Naive thymus-derived CD4-positive, alpha-beta T cell (primary cell): ENCODE data around the gene SART1. TPM values are rescaled to one million over a fixed set of nuclear protein-coding genes. Genes with fewer than 3 reads are reported as not detected.
A peak's percentile ranks its signal among the peaks of the same experiment; 100 is the strongest.

Source experiments
- ATAC-seq: fragments of 150-1000 bp; cut with Tn5 transposase; 2 replicates; pipeline ENCODE4 v1.10.0; 2021; ENCODE audit warnings: mild to moderate bottlenecking, moderate library complexity
- CTCF ChIA-PET: fragments of 350-600 bp; sonication (Branson Sonifier 250); formaldehyde crosslinking; loops from one replicate; lab custom pipeline; 2021; ENCODE audit warnings: antibody characterized with exemption; lab: Charles Lee
- POLR2A ChIA-PET: fragments of 350-600 bp; sonication (Branson Sonifier 250); formaldehyde crosslinking; loops from one replicate; lab custom pipeline; 2021; ENCODE audit warnings: antibody characterized with exemption, inconsistent platforms; lab: Charles Lee
- DNase-seq, 9 donors: peaks; one replicate each; pipeline versions ENCODE4 v3.0.0 to v3.0.0-alpha.2; 2020 to 2022; ENCODE audit warnings: mixed read lengths in 1 of 9
- H3K27ac ChIP-seq: one replicate; pipeline ENCODE4 v1.7.0; 2013; ENCODE audit warnings: mild to moderate bottlenecking, low read depth, low read length, moderate library complexity
- H3K27me3 ChIP-seq, 2 donors: one replicate each; pipeline ENCODE4 v1.7.0; 2013; ENCODE audit warnings: low read length in 2 of 2, mild to moderate bottlenecking in 2 of 2, moderate library complexity in 2 of 2; ENCODE audit not compliant: control insufficient read depth in 2 of 2, insufficient read depth in 2 of 2
- H3K36me3 ChIP-seq, 3 experiments: 1 replicate in 2 of 3; 2 replicates in 1 of 3; pipeline ENCODE4 v1.7.0; 2013; ENCODE audit warnings: low read length in 3 of 3, mild to moderate bottlenecking in 3 of 3, moderate library complexity in 1 of 3; ENCODE audit not compliant: insufficient read depth in 3 of 3, control insufficient read depth in 2 of 3
- H3K4me1 ChIP-seq, 2 donors: one replicate each; pipeline ENCODE4 v1.7.0; 2013; ENCODE audit warnings: low read length in 2 of 2, mild to moderate bottlenecking in 2 of 2, moderate library complexity in 1 of 2; ENCODE audit not compliant: control insufficient read depth in 2 of 2, insufficient read depth in 2 of 2
- H3K4me3 ChIP-seq: 2 replicates; pipeline ENCODE4 v1.7.0; 2013; ENCODE audit warnings: mild to moderate bottlenecking, low read length
- H3K9me3 ChIP-seq, 3 experiments: 1 replicate in 2 of 3; 2 replicates in 1 of 3; pipeline ENCODE4 v1.7.0; 2013; ENCODE audit warnings: low read length in 3 of 3; ENCODE audit not compliant: control insufficient read depth in 2 of 3
- H3K27ac Mint-ChIP-seq, 9 donors: one replicate each; pipeline ENCODE4 v1.8.0; 2020 to 2022; ENCODE audit warnings: mixed read lengths in 9 of 9, mild to moderate bottlenecking in 8 of 9, moderate library complexity in 5 of 9, inconsistent platforms in 2 of 9
- H3K27me3 Mint-ChIP-seq, 5 donors: one replicate each; pipeline ENCODE4 v1.8.0; 2021 to 2022; ENCODE audit warnings: mixed read lengths in 5 of 5, mild to moderate bottlenecking in 1 of 5
- H3K36me3 Mint-ChIP-seq, 5 donors: one replicate each; pipeline ENCODE4 v1.8.0; 2020 to 2022; ENCODE audit warnings: mixed read lengths in 5 of 5, mild to moderate bottlenecking in 3 of 5, inconsistent platforms in 1 of 5
- H3K4me1 Mint-ChIP-seq, 7 donors: one replicate each; pipeline ENCODE4 v1.8.0; 2020 to 2022; ENCODE audit warnings: mixed read lengths in 7 of 7, mild to moderate bottlenecking in 3 of 7, inconsistent platforms in 1 of 7
- H3K4me3 Mint-ChIP-seq, 10 donors: one replicate each; pipeline ENCODE4 v1.8.0; 2020 to 2022; ENCODE audit warnings: mild to moderate bottlenecking in 10 of 10, mixed read lengths in 10 of 10, moderate library complexity in 6 of 10, inconsistent platforms in 2 of 10
- H3K9me3 Mint-ChIP-seq, 11 donors: one replicate each; pipeline ENCODE4 v1.8.0; 2020 to 2022; ENCODE audit warnings: mixed read lengths in 11 of 11, mild to moderate bottlenecking in 4 of 11, inconsistent platforms in 1 of 11, moderate library complexity in 1 of 11
- intact Hi-C, 2 donors: fragments of 100-400 bp; cut with micrococcal nuclease; formaldehyde crosslinking; loops; one replicate each; pipeline ENCODE4 v1.15.1; 2023
- polyA plus RNA-seq, 2 donors: library from polyadenylated mRNA; unstranded; fragments of 300-500 nt; fragmentation: Illumina TruSeq; gene quantifications; one replicate each; pipeline ENCODE4 v1.2.3, GENCODE V29; 2021
- total RNA-seq, 6 experiments: library from RNA in 5 of 6; stranded (reverse) in 5 of 6; gene quantifications; 1 replicate in 5 of 6; 2 replicates in 1 of 6; pipeline ENCODE4 v1.2.3 and lab custom pipeline; 2021 to 2026

SART1 gene
- total and polyA plus RNA-seq, 7 experiments from 2014 or later, result 27.9 to 102 (median 90.0) TPM

GRCh38 chr11:65954771-65955170 is 6.8 kb upstream of the SART1 start:
- ATAC-seq, result no peak
- H3K27ac Mint-ChIP-seq, result peak overlapping the region in 1 of 9 donors; percentile 18
- POLR2A ChIA-PET, result interaction anchor here (0.5 to 1.5 kb wide), 8 partner anchors 9 to 96 kb away, joined by 3 to 9 read pairs (median 4); partner anchors contain the start of genes CCDC85B and FIBP

GRCh38 chr11:65958291-65958690 is 3.2 kb upstream of the SART1 start:
- Mint-ChIP-seq H3K4me1 (peaks cover 17 to 46% (median 42%) of the 10 kb centered on the region in 7 donors), H3K27me3 (no peaks in the 10 kb centered on the region), H3K36me3 (peaks cover 4 to 17% (median 8%) of the 10 kb centered on the region in 5 donors), H3K9me3 (no peaks in the 10 kb centered on the region), H3K27ac (peak overlapping the region; percentile 56 to 97 (median 88)), H3K4me3 (peak overlapping the region in 2 of 10 donors; percentile 11 to 18)
- ChIA-PET CTCF (interaction anchor here (0.9 to 3.4 kb wide), 5 partner anchors 16 to 98 kb away, joined by 3 to 20 read pairs (median 3); partner anchors contain the start of genes CCDC85B, FIBP and MUS81), POLR2A (interaction anchor here (0.8 to 6.7 kb wide), 8 partner anchors 30 to 98 kb away, joined by 3 to 108 read pairs (median 10); partner anchors contain the start of genes C11orf68, CCDC85B, CFL1 and CTSW)
- no peaks in the 10 kb centered on the region for H3K9me3 ChIP-seq
- DNase-seq (no peak), ATAC-seq (no peak)
- H3K27ac ChIP-seq, result peak overlapping the region; percentile 80
- H3K4me3 ChIP-seq, result no peak overlapping the region
- H3K36me3 ChIP-seq, result peaks cover 0 to 3% (median 0%) of the 10 kb centered on the region in 3 experiments
- intact Hi-C loops, result no loop called here
- H3K27me3 ChIP-seq, result no peaks in the 10 kb centered on the region
- H3K4me1 ChIP-seq, result peaks cover 15 to 29% of the 10 kb centered on the region in 2 donors

More at GRCh38 chr11:65954771-65955170, 6.8 kb upstream of the SART1 start:
- no peak overlapping the region for H3K27ac ChIP-seq
- H3K36me3 ChIP-seq, result no peaks in the 10 kb centered on the region
- Mint-ChIP-seq H3K36me3 (no peaks in the 10 kb centered on the region), H3K4me3 (no peak overlapping the region), H3K27me3 (peaks cover 0 to 3% (median 0%) of the 10 kb centered on the region in 5 donors), H3K9me3 (no peaks in the 10 kb centered on the region), H3K4me1 (peaks cover 4 to 24% (median 21%) of the 10 kb centered on the region in 7 donors)
- CTCF ChIA-PET, result interaction anchor here (0.6 to 1.1 kb wide), 3 partner anchors 18 to 661 kb away, joined by 4 to 6 read pairs (median 4); no protein-coding TSS in a partner anchor
- H3K4me3 ChIP-seq, result no peak overlapping the region
- no peak for DNase-seq
- intact Hi-C loops, result no loop called here
- no peaks in the 10 kb centered on the region for H3K27me3 ChIP-seq
- no peaks in the 10 kb centered on the region for H3K9me3 ChIP-seq
- H3K4me1 ChIP-seq, result peaks cover 3 to 16% of the 10 kb centered on the region in 2 donors

GRCh38 chr11:65958774-65959420 is 2.6 kb upstream of the SART1 start:
- Histone ChIP-seq H3K36me3 (peaks cover 0 to 4% (median 0%) of the 10 kb centered on the region in 3 experiments), H3K9me3 (no peaks in the 10 kb centered on the region), H3K27me3 (no peaks in the 10 kb centered on the region), H3K4me3 (no peak overlapping the region), H3K27ac (peak overlapping the region; percentile 80), H3K4me1 (peaks cover 22 to 34% of the 10 kb centered on the region in 2 donors)
- Mint-ChIP-seq H3K27me3 (no peaks in the 10 kb centered on the region), H3K4me1 (peaks cover 18 to 52% (median 46%) of the 10 kb centered on the region in 7 donors), H3K36me3 (peaks cover 4 to 17% (median 8%) of the 10 kb centered on the region in 5 donors), H3K4me3 (peak overlapping the region in 2 of 10 donors; percentile 4 to 51), H3K27ac (peak overlapping the region in 7 of 9 donors; percentile 84 to 97 (median 88)), H3K9me3 (no peaks in the 10 kb centered on the region)
- ChIA-PET CTCF (interaction anchor here (0.9 to 3.4 kb wide), 5 partner anchors 16 to 99 kb away, joined by 3 to 20 read pairs (median 3); partner anchors contain the start of genes CCDC85B, FIBP and MUS81), POLR2A (interaction anchor here (0.8 to 6.7 kb wide), 8 partner anchors 31 to 99 kb away, joined by 3 to 108 read pairs (median 8); partner anchors contain the start of genes C11orf68, CCDC85B, CFL1 and CTSW)
- intact Hi-C loops, result no loop called here
- ATAC-seq (no peak), DNase-seq (no peak)

GRCh38 chr11:65960824-65961266 is 689 bp upstream of the SART1 start:
- no peaks in the 10 kb centered on the region for H3K27me3 Mint-ChIP-seq
- POLR2A ChIA-PET, result interaction anchor here (0.7 to 6.7 kb wide), 11 partner anchors 9 to 101 kb away, joined by 3 to 108 read pairs (median 4); partner anchors contain the start of genes C11orf68, CCDC85B, CFL1 and FIBP
- intact Hi-C loops, result loop anchor here (1.0 kb wide), 10 partner anchors 28 to 346 kb away; partner anchors contain the start of genes BANF1 (in 2 of the 2), C11orf68 (in 2 of the 2), DRAP1 (in 2 of the 2) and EIF1AD (in 2 of the 2)
- CTCF ChIA-PET, result interaction anchor here (0.6 to 1.9 kb wide), 2 partner anchors 67 to 70 kb away, joined by 4 to 8 read pairs; partner anchors contain the start of gene CCDC85B
- no peaks in the 10 kb centered on the region for H3K9me3 ChIP-seq
- ATAC-seq (no peak), DNase-seq (no peak)
- H3K4me3 Mint-ChIP-seq, result peak overlapping the region; percentile 93 to 99 (median 98)
- H3K9me3 Mint-ChIP-seq, result no peaks in the 10 kb centered on the region
- H3K36me3 Mint-ChIP-seq, result peaks cover 10 to 22% (median 16%) of the 10 kb centered on the region in 5 donors
- H3K27ac Mint-ChIP-seq, result peak overlapping the region; percentile 96 to 99 (median 98)
- H3K4me3 ChIP-seq, result peak overlapping the region; percentile 83
- H3K27ac ChIP-seq, result peak overlapping the region; percentile 96
- peaks cover 9 to 24% (median 16%) of the 10 kb centered on the region in 3 experiments for H3K36me3 ChIP-seq
- no peaks in the 10 kb centered on the region for H3K27me3 ChIP-seq
- peaks cover 21 to 64% (median 54%) of the 10 kb centered on the region in 7 donors for H3K4me1 Mint-ChIP-seq
- H3K4me1 ChIP-seq, result peaks cover 27 to 39% of the 10 kb centered on the region in 2 donors

GRCh38 chr11:65962141-65962564 is 619 bp downstream of the SART1 start:
- POLR2A ChIA-PET, result interaction anchor here (0.7 to 6.7 kb wide), 7 partner anchors 37 to 102 kb away, joined by 3 to 108 read pairs (median 7); partner anchors contain the start of genes C11orf68, CCDC85B, CFL1 and FIBP

GRCh38 chr11:65964906-65965305 is 3.4 kb downstream of the SART1 start:
- H3K27me3 ChIP-seq, result no peaks in the 10 kb centered on the region
- H3K4me1 Mint-ChIP-seq, result peaks cover 25 to 54% (median 40%) of the 10 kb centered on the region in 7 donors
- intact Hi-C loops, result no loop called here
- peaks cover 22 to 24% of the 10 kb centered on the region in 2 donors for H3K4me1 ChIP-seq
- peaks cover 30 to 64% (median 31%) of the 10 kb centered on the region in 3 experiments for H3K36me3 ChIP-seq
- ChIA-PET POLR2A (interaction anchor here (0.9 to 1.2 kb wide), 3 partner anchors 13 to 298 kb away, joined by 3 read pairs; partner anchors contain the start of gene CCDC85B), CTCF (no interaction called here)
- H3K27ac Mint-ChIP-seq, result peak overlapping the region in 1 of 9 donors; percentile 89
- no peak overlapping the region for H3K27ac ChIP-seq
- H3K9me3 ChIP-seq, result no peaks in the 10 kb centered on the region
- DNase-seq, result no peak
- no peaks in the 10 kb centered on the region for H3K27me3 Mint-ChIP-seq
- H3K4me3 ChIP-seq, result no peak overlapping the region
- peak overlapping the region in 1 of 10 donors; percentile 41 for H3K4me3 Mint-ChIP-seq
- no peak for ATAC-seq
- peaks cover 18 to 35% (median 25%) of the 10 kb centered on the region in 5 donors for H3K36me3 Mint-ChIP-seq
- no peaks in the 10 kb centered on the region for H3K9me3 Mint-ChIP-seq

More at GRCh38 chr11:65962141-65962564, 619 bp downstream of the SART1 start:
- Mint-ChIP-seq H3K27me3 (no peaks in the 10 kb centered on the region), H3K9me3 (no peaks in the 10 kb centered on the region), H3K4me1 (peaks cover 23 to 57% (median 46%) of the 10 kb centered on the region in 7 donors), H3K36me3 (peaks cover 12 to 24% (median 19%) of the 10 kb centered on the region in 5 donors), H3K4me3 (peak overlapping the region; percentile 88 to 99 (median 98)), H3K27ac (peak overlapping the region; percentile 84 to 98 (median 97))
- no peak for ATAC-seq
- CTCF ChIA-PET, result no interaction called here
- H3K9me3 ChIP-seq, result no peaks in the 10 kb centered on the region
- H3K4me1 ChIP-seq, result peaks cover 27 to 31% of the 10 kb centered on the region in 2 donors
- H3K27ac ChIP-seq, result peak overlapping the region; percentile 96
- H3K4me3 ChIP-seq, result peak overlapping the region; percentile 83
- intact Hi-C loops, result no loop called here
- H3K27me3 ChIP-seq, result no peaks in the 10 kb centered on the region
- DNase-seq, result peak in 1 of 9 donors; percentile 71
- peaks cover 19 to 37% (median 25%) of the 10 kb centered on the region in 3 experiments for H3K36me3 ChIP-seq
